GM03348 (cell line): ENCODE results near the gene RAB17.
A peak's percentile ranks its signal among the peaks of the same experiment; 100 is the strongest.
"Not testable (repeated sequence)": the region's sequence is repeated elsewhere in the genome, so short reads cannot be mapped to it uniquely, and the experiment has no call there.

Experiments used
- DNase-seq: peaks from one replicate; pipeline ENCODE4 v3.0.0; 2012; ENCODE audit warnings: low spot score

RAB17 gene

DNA sequence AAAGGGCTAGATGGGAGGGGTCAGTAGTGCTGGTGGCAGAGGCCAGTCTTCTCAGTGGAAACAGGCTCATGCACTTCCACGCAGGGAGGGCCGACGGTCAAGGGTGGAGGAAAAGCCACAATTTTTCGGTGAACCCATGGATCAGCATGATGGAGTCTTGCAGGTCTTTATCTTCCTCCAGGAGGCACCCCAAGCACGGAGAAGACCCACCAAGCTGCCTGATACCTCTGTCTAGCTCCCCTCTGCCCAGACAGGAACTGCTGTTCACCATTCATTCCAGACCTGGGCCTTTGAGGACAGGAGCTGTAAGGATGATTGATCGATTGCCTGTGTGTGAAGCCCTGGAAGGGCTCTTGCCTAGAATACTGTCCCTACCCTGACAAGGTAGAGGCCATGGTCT lies 34.0 kb upstream of the RAB17 start:
- DNase-seq: no peak

DNA sequence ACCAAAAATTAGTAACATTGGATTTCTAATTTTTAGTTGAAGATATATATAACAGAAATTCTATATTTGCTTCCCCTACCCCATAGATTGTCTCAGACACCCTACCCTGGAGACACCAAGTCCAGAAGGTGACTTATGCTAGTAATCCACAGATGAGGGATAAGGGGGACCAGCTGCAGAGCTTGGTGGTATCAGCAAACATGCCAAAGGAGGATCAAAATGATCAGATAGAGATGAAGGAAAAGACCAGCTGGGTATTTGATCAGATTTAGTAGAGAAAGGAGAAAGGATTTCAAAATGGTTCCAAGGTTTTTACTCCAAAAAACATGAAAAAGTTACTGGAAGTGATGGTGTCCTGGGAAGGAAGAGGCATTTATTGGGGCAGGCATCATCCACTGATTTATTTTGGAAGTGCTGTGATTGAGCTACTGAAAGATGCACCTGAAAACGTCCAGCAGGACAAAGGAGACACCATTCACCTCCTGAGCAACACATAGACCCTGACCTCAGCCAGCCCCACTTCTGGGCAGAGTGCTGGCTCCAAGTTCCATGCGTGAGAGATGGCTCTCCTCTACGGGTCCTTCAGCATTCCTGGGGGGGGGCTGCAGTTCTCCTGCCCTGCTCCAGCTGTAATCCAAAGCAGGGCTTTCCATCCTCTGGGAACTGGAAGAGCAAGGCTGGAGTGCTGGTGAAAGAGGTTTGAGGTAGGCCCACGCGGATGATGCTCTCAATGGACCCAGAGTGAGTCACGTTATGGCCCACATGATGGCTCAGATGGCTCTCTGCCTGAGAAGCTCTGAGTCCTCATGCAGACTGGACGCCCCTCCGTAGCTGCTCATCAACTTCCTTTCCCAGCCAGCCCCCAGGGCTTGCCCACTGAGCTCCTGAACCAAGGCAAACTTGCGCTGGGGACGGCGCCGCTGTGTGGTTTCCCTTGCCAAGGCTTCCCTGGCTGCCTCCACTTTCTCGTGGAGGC lies 33.2 kb upstream of the RAB17 start:
- no peak for DNase-seq

DNA sequence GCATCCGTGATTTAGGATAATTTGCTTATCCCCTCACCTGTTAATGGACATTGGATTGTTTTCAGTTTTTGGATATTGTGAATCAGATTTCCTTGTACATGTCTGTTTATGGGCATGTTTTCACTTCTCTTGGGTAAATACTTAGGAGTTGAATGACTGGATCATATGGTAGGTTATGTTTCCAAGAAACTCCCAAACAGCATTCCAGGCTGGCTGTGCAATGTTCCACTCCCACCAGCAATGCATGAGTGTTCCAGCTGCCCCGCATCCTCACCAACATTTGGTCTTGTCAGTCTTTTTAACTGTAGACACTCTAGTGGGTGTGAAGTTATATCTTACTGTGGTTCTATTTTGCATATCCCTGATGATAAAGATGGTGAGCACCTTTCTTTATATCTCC lies 27.9 kb upstream of the RAB17 start:
- peak; percentile 69 for DNase-seq

DNA sequence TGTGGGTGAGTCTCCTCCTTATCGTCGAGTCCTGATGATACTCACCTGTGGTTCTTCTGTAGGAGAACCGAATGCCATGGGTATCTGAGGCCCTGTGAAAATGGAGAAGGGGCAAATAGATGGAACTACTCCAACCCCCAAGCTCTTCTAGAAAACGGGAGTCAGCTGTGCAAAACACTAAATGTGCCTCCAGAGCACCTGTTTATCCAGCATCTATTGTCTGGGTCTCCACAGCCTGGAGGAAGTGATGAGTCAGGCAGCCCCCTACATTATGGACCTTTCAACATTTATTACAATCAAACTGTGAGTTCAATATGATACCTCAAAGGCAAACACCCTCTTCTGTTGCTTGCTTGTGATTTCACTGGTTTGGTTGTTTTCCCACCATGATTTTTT lies 27.1 kb upstream of the RAB17 start:
- DNase-seq: no peak

DNA sequence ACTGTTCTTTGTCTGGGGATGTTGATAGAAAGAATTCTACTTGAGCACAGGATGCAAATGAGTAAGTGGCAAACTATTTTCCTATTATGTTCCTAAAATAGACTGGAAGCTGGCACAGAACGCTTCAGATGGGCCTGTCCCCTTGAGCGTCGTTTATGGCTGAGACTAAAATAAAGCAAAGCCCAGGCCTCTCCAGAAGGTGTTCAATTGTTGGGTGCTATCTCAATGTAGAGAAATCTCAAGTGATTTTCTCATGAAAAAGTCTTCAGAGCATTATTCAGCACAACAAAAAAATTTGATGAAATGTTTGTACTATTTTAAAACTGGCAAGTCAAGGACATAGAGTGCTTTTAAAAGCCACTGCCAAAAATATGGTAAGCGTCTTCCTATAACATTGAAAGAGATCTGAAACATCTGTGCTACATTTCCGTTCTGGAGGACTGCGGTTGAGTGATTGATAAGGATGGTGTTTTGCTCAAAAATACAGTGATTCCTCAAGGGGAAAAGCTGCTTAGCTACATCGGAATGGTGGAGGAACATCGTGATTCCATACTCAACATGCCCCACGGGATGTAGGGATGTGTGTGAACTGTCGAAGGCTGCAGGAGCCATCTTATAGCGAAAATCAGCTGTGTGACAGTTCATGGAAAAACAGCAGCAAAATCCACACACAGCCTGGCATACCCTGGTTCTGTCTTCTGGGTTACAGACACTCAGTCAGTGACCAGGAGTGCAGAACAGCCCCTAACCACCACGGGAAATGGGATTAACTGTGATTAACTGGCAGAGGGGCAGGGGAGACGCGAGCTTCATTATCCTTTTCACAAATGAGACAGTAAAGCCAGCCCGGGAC lies 26.4 kb upstream of the RAB17 start:
- DNase-seq: peak; percentile 79

DNA sequence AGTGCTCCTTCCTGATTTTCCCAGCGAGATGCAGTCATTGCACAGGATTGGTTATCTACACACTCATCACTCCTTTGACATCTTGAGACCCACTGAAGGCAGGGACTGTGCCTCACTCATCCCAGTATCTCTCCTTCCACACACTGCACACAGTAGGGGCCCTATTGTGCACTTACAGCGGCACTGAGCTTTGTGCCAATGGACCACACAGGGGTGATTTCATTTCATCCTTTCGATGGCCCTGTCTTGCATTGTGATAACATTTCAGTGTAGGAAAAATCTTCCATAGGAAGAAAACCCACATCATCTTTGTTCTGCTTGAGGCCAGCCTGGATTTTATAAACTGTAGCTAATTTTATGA lies 25.8 kb upstream of the RAB17 start:
- no peak for DNase-seq

DNA sequence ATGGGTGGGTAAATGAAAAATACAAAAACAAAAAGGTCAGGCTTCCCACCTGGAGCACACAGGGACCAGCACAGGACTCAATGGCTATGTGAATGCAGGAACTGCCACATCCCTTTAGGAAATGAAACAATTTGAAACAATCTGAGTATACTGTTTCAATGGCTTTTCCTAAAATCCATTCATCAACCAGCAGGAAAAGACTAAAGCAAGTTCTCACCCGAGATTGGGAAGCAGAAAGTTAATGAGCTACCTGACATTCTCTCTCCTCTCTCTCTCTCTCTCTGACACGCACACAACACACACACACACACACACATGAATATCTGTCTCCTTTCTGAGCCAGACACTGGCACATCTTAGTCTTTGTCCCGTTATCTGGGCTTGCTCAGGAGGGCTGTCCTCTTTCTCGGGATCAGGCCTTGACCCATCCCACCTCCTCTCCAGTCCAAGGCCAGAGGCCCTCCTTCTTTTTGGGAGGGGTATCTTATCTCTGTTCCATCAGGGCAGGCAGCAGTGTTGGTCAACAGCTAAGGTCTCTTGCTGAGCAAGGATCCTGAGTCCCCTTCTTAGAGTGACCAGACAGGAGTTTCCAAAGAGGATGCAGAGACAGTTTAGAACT lies 25.2 kb upstream of the RAB17 start:
- DNase-seq: no peak

DNA sequence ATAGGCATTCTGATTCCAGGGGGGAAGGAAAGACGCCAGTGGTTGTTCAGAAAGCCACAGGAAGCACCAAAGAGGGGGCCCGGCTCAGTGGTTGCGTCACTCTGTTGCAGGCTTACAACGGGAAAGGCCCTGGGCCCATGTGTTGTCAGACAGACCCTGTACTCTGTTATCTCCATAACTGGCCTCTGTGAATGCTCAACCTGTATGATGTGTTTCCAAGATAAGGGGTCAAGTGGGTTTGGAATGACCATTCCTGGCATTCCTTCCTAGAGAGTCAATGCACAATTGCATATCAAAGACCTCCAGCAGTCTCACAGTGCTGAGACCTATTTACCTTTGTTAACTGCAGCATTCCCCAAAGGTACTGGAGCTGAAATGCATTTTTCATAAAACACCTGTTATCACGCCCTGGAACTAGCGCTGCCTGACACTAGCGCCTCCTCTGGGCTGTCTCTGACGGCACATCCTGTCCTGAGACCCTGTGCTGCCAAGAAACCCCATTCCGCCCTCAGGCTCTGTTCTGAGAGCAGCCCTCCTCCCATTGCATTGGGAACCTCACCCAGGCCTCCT lies 23.7 kb upstream of the RAB17 start:
- DNase-seq: no peak

DNA sequence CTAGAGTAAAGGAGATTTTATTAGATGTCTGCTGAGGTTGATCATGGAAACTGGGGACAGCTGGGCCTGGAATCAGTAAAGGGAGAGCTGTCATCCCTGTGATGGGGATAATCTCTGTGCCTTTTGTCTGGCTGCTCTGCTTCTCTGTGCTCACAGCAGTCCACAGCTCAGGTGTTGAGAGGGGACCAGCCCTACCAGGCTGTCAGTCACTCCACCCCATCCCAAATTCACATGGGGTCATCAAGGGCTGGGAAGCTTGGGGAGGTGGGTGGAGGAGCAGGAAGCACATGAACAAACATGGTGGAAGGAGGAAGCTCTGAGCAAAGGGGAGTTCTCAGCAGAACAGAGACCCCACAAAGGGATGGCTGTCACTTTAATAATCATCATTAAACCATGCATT lies 23.1 kb upstream of the RAB17 start:
- no peak for DNase-seq

DNA sequence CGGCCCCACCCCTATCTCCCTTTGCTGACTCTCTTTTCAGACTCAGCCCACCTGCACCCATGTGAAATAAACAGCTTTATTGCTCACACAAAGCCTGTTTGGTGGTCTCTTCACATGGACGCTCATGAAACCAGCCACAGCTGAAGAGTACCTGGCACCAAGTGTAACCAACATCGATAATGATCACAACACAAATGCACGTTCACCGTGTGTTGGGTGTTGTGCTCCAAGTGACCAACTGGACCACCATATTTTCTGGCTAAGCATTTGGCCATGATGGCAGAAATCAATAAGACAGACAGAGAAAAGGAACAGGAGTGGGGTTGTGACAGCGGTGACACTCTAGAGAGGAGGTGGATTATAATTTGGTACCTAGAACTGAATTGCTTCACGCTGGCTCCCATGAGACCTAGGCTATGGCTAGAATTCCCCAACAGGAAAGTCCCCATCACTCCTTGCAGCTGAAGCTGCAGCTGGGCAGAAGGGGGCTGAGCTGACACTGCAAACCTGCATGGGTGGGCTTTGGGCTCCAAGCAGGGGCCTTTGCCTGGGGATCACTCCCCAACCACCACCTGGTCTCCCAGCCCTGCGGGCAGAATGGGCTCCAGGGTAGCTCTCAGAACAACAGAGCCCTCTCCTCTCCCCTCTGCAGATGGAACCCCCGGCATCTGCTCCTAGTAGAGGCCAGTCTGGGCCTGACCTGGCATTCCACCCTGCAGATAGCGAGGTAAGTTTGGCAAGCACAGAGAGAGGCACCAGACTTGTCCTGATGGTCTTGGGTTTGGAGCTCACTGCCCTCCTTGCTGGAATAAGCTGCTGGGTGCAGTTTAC lies 22.2 kb upstream of the RAB17 start:
- no peak for DNase-seq

DNA sequence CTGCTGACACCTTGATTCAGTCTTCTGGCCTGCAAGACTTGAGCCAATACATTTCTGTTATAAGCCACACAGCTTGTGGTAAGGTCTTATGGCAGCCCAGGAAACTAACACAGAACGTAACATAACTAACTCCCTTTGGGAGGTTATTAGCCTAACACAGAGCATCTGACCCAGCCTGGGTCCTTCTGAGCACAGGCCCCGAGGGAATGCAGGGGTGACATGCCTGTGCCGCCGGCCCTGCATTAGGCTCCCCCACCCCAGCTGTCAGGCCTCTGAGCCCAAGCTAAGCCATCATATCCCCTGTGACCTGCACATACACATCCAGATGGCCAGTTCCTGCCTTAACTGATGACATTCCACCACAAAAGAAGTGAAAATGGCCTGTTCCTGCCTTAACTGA lies 16.0 kb upstream of the RAB17 start:
- not testable (repeated sequence) for DNase-seq

DNA sequence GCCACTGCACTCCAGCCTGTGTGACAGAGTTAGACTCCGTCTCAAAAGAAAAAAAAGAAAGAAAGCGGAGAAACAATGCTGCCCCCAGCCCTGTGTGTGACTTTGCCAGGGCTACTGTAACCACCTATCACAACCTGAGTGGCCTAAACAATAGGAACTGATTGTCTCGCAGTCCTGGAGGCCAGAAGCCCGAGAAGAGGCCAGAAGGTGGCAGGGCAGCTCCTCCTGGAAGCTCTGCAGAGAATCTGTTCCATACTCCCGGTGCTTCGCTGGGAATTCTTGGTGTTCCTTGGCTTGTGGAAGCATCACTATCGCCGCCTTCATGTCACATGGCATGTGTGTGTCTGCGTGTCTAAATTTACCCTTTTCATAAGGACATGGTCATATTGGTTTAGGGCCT lies 14.4 kb upstream of the RAB17 start:
- peak; percentile 56 for DNase-seq

DNA sequence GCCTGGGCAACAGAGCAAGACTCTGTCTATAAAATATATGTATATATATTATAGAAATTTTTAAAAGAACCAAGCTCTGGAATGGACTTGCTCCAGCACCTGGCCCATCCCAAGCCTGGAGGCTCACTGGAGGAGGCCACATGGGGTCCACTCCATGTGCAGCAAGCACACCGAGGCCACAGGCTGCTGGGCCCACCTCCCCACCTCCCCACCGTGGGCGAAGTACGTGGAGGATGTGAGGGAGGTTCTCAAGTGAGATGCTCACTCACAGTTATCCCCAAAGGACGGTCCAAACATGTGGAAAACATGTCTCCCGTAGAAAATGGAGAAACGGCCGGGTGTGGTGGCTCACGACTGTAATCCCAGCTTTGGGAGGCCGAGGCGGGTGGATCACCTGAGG lies 13.9 kb upstream of the RAB17 start:
- DNase-seq: no peak

DNA sequence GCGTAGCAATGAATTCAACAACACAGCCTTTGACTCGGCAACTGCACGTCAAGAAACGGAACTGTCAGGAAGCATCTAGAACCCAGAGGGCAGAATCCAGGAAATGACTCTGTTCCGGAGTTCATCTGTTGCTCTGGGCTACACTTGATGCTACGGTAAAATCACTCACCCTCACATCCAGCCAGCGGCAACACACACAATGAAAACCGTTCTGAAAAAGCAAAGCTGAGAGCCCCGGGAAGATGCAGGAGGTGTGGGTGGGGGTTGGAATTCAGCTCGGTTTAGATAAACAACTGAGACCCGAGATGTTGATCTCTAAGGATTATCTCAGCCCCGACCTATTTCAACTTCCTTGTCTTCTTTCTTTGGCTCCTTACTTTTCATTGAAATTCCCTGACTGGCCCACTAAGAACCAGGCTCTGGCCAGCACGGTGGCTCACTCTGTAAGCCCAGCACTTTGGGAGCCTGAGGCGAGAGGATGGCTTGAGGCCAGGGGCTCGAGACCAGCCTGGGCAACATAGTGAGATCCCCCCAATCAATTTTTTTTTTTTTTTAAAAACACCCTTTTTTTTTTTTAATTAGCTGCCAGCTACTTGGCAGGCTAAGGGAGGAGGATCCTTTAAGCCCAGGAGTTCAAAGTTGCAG lies 13.3 kb upstream of the RAB17 start:
- peak; percentile 30 for DNase-seq

DNA sequence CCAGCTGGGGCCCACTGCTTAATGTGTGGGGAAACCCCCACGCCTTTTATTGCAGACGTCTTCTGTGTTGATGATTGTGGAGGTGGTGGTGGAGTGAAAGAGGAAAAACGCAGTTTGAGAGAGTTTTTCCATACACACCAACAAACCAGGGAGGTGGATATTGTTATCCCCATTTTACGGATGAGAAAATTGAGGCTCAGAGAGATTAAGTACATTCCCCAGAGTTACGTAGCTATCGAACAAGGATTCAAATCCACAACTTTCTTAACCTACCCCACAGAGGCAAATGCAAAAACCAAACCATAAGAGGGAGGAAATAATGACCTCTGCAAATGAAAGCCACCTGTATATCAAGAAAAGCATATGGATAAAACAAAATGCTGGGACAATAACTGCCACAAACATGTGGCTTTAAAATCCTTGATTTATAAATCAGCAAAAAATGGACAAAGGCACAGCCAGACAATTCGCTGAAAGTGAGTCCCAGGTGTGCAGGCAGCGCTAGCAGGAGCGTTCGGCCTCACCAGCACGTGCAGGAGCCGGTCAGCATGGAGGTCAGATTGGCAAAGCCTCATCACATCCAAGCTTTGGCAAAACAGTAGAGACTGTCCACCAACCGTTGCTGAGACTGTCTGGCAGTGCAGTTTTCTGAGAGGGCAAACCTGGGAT lies 12.6 kb upstream of the RAB17 start:
- no peak for DNase-seq

DNA sequence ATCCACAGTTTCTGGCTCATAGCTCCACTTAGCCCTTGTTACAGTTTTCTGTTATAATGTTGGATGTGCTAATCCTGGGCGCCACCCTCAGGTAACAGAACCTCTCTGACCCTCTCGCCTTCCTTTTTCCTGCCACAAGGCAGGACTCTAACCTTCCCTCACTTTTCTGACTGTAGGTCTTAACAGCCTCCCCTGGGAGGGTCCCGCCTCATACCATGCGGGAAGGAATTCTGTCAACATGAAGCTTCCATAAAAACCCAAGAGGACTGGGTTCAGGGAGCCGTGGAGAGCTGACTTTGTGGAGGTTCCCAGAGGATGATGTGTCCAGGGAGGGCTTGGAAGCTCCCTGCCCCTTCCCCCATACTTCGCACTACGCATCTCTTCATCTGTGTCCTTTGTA lies 11.9 kb upstream of the RAB17 start:
- DNase-seq: no peak

DNA sequence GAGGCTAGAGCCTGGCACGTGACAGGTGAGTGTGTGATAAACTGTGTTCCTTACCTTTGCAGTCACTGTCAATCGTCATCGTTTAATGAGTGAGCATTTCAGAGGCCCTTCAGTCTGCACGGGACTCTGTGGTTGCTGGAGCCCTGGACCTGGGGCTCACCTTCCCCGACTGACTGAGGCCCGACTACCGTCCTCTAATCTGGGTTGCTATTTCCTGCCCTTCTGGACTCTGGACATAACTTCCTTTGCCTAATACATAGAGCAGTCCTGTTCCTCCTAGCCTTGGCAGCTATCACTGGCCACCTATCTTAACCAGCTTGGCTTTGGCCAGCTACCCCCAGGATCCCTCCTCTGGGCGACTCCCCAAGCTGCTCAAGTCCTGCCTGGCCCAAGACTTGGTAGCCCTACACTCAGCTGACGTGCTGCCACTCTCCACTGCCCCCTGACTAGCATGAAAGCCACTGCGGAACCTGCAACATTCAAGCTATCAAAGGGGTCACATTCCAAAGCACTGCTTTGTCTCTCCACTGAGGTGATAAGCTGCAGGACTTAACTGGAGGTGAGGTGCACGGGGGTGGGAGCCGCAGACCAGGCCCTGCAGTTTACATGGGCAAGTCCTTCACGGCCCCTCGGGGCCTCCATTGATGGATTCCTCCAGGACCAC lies 11.1 kb upstream of the RAB17 start:
- DNase-seq: no peak

DNA sequence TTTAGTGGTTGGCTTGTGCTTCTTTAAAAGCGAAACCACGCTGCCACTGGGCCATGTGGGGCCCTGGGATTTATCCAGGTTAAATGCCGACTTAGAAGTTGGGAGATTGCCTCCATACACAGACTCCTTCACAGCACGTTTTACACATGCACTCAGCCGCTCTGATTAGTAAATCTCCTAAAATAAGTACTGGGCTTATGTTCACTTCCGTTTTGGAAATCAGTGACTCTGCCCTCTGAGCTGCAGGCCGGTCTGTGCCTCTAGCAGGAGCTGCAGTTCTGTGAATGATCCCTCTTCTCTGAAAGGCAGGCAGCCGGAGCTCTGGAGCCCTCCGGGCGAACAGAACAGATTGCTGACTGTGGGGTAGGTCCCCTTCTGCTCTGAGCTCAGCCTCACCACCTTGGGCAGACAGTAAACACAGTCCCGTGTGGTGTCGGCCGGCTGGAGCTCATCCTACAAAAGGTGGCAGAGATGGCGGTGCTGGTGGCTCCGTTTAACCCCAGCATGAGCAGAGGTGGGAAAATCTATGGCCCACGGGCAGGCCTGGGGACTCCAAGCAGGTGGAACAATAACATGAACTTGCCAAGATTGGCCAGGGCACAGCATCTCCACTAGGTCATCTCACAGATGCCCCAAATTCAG lies 9.8 kb upstream of the RAB17 start:
- DNase-seq: peak; percentile 88

DNA sequence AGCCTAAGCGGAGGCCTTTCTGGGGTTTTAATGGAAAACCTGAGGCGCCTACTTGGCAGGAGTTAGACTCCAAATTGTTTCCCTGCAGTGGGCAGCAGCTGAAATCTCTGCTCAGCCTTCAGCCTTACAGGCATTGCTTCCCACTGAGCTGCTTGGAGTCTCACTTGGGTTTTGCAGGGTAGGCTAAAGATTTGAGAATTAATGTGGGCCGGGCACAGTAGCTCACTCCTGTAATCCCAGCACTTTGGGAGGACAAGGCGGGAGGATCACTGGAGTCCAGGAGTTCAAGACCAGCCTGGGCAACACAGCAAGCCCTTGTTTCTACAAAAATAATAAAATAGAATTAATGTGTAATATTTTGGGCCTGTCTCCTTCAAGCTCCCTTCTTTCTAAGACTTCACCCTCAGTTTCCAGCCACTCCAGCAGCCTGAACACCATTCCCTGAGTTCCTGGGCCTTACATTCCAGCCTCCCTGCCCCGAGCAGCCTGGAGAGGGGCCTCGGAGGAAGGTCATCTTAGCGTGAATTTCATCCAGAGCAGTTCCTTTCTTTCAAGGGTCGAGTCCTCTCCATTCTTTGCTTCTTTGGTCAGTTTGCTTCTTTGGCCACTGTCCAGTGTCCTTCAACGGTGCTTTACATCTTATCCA lies 9.1 kb upstream of the RAB17 start:
- DNase-seq: no peak
